Caco-2 (cell line): ENCODE results near the gene PCDHGA2. TPM values are rescaled to one million over a fixed set of nuclear protein-coding genes. Genes with fewer than 3 reads are reported as not detected.

Experiments used
- BruUV-seq: library from RNA; stranded (reverse); fragments of 400-500 nt; replicated peaks from 2 replicates; lab custom pipeline; 2021; lab: Mats Ljungman, UMichigan
- CTCF ChIA-PET: fragments of 300-600 bp; sonication (Branson Sonifier 250); formaldehyde crosslinking; loops from one replicate; lab custom pipeline; 2022; ENCODE audit warnings: antibody characterized with exemption; lab: Charles Lee
- POLR2A ChIA-PET: fragments of 300-600 bp; sonication (Branson Sonifier 250); formaldehyde crosslinking; loops from one replicate; lab custom pipeline; 2022; ENCODE audit warnings: antibody characterized with exemption; lab: Charles Lee
- DNase-seq, 2 experiments: peaks; one replicate each; pipeline versions ENCODE4 v3.0.0 to v3.0.0-alpha.2; 2020 to 2022
- H3K27me3 ChIP-seq: replicated peaks from 2 replicates; pipeline ENCODE4 v1.6.0; 2011; ENCODE audit warnings: low read length; ENCODE audit not compliant: control insufficient read depth, insufficient read depth
- H3K36me3 ChIP-seq: 2 replicates; pipeline ENCODE4 v1.5.1; 2011; ENCODE audit warnings: low read length; ENCODE audit not compliant: control insufficient read depth, insufficient read depth
- H3K4me1 ChIP-seq: fragments of 250-450 bp; sonication (Bioruptor Pico); 2 replicates; pipeline ENCODE4 v1.5.1; 2020; ENCODE audit warnings: mild to moderate bottlenecking
- H3K4me3 ChIP-seq: 2 replicates; pipeline ENCODE4 v1.5.1; 2011; ENCODE audit warnings: low read depth, mild to moderate bottlenecking, control low read depth, low read length
- H3K9me3 ChIP-seq: fragments of 250-450 bp; sonication (Bioruptor Pico); 2 replicates; pipeline ENCODE4 v1.5.1; 2020; ENCODE audit warnings: mild to moderate bottlenecking, moderate library complexity
- H3K27ac Mint-ChIP-seq: one replicate; pipeline ENCODE4 v1.8.0; 2022; ENCODE audit warnings: mixed read lengths; ENCODE audit not compliant: unreplicated experiment
- H3K27me3 Mint-ChIP-seq: one replicate; pipeline ENCODE4 v1.8.0; 2022; ENCODE audit warnings: mixed read lengths; ENCODE audit not compliant: insufficient read depth, unreplicated experiment
- H3K36me3 Mint-ChIP-seq: one replicate; pipeline ENCODE4 v1.8.0; 2022; ENCODE audit warnings: mild to moderate bottlenecking, mixed read lengths; ENCODE audit not compliant: insufficient read depth, unreplicated experiment
- H3K4me1 Mint-ChIP-seq: one replicate; pipeline ENCODE4 v1.8.0; 2022; ENCODE audit warnings: low read depth, mixed read lengths; ENCODE audit not compliant: unreplicated experiment
- H3K4me3 Mint-ChIP-seq: one replicate; pipeline ENCODE4 v1.8.0; 2022; ENCODE audit warnings: mild to moderate bottlenecking, moderate library complexity, mixed read lengths; ENCODE audit not compliant: unreplicated experiment
- H3K9me3 Mint-ChIP-seq: one replicate; pipeline ENCODE4 v1.8.0; 2022; ENCODE audit warnings: mixed read lengths; ENCODE audit not compliant: unreplicated experiment
- CTCF ChIP-seq, 2 experiments: fragments of 200-600 bp in 1 of 2; IDR thresholded peaks; 1 replicate in 1 of 2; 2 replicates in 1 of 2; pipeline versions ENCODE4 v1.5.1 to v1.8.0; 2011 to 2022; ENCODE audit warnings: antibody characterized with exemption in 1 of 2, control low read depth in 1 of 2, inconsistent platforms in 1 of 2, low read depth in 1 of 2, low read length in 1 of 2, mild to moderate bottlenecking in 1 of 2, moderate library complexity in 1 of 2; ENCODE audit not compliant: insufficient read depth in 1 of 2, severe bottlenecking in 1 of 2, unreplicated experiment in 1 of 2
- intact Hi-C: fragments of 100-400 bp; cut with micrococcal nuclease; formaldehyde crosslinking; loops from one replicate; pipeline ENCODE4 v1.10.0; 2022; ENCODE audit not compliant: unreplicated experiment
- total RNA-seq: library from RNA; stranded (reverse); gene quantifications from 2 replicates; pipeline ENCODE4 v1.2.3, GENCODE V29; 2022

The PCDHGA2 gene
- total RNA-seq, 1 experiment from 2014 or later: 0.20 TPM

DNA sequence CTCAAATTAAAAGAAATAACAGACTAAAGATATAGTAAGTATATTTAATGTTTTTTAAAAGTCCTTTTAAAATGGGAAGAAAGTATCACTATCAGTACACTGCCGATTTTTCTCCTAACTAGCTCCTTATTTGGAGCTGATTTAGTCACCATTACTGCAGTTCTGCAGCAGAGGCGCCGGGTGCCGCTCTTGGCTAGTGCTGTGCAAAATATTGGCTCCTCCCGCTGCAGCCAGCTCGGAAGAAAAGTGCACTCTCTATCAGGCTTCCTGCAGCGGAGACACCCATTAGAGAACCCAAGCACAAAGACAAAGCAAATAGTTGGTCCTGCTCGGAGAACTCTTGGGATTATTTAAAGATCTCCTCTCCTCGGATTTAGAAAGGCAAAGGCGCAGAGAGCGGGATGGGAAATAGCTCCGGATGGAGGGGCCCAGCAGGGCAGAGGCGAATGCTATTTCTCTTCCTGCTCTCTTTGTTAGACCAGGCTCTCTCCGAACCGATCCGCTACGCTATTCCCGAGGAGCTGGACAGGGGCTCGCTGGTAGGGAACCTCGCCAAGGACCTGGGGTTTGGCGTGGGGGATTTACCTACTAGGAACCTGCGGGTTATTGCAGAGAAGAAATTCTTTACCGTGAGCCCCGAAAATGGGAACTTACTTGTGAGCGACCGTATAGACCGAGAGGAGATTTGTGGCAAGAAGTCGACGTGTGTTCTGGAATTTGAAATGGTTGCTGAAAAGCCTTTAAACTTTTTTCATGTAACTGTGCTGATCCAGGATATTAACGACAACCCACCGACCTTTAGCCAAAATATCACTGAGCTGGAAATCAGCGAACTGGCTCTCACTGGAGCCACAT is 31.7 kb downstream of the PCDHGA2 start, which contains the start of gene PCDHGB3:
Gene PCDHGB3, plus strand, starts transcription at position 249 of the 855 bp plus-strand sequence. Its CDS starts 153 bp downstream, at position 402.
- no peak for TF ChIP-seq CTCF (IDR thresholded peaks at IDR 0.05; ENCODE audit: insufficient read depth in 1 of 2, low read depth in 1 of 2, low read length in 1 of 2, severe bottlenecking in 1 of 2, unreplicated experiment in 1 of 2)
- Mint-ChIP-seq H3K9me3 (peaks cover 7% of the 10 kb centered on the region), H3K4me1 (no peaks in the 10 kb centered on the region), H3K27ac (no peak within 1 kb of the TSS), H3K4me3 (no peak within 1 kb of the TSS), H3K27me3 (no peaks in the 10 kb centered on the region), H3K36me3 (no peaks in the 10 kb centered on the region)
- Histone ChIP-seq H3K4me1 (no peaks in the 10 kb centered on the region), H3K36me3 (no peaks in the 10 kb centered on the region), H3K4me3 (no peak within 1 kb of the TSS), H3K27me3 (no peaks in the 10 kb centered on the region), H3K9me3 (no peaks in the 10 kb centered on the region; the same call in 1 of the 2 replicates)
- DNase-seq: peak in 1 of 2 experiments; percentile 19
- intact Hi-C loops: no loop called here
- ChIA-PET POLR2A (no interaction called here), CTCF (interaction anchor here (0.9 to 1.8 kb wide), 7 partner anchors 27 to 194 kb away, joined by 3 to 8 read pairs (median 5); partner anchors contain the start of genes PCDHB14, PCDHGB5 and TAF7)
- BruUV-seq: no TSS peak

DNA sequence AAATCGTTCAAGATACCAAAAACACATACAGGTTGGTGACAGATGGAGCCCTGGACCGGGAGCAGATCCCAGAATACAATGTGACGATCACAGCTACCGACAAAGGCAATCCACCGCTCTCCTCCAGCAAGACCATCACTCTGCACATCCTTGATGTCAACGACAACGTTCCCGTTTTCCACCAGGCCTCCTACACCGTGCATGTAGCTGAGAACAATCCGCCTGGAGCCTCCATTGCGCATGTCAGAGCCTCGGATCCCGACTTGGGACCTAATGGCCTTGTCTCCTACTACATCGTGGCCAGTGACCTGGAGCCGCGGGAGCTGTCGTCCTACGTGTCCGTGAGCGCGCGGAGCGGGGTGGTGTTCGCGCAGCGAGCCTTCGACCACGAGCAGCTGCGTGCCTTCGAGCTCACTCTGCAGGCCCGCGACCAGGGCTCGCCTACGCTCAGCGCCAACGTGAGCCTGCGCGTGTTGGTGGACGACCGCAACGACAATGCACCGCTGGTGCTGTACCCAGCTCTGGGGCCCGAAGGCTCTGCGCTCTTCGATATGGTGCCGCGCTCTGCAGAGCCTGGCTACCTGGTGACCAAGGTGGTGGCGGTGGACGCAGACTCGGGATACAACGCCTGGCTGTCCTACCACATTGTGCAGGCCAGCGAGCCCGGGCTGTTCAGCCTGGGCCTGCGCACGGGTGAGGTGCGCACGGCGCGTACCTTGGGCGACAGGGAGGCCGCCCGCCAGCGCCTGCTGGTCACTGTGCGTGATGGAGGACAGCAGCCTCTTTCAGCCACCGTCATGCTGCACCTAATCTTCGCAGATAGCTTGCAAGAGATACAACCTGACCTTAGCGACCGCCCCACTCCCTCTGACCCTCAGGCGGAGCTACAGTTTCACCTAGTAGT is 33.3 kb downstream of the PCDHGA2 start:
- no peaks in the 10 kb centered on the region for H3K4me1 ChIP-seq
- no peak overlapping the region for H3K4me3 Mint-ChIP-seq
- ChIA-PET POLR2A (no interaction called here), CTCF (interaction anchor here (0.8 kb wide), 1 partner anchor 192 kb away, joined by 3 read pairs; no protein-coding TSS in a partner anchor)
- no peak overlapping the region for H3K4me3 ChIP-seq
- H3K27me3 ChIP-seq: no peaks in the 10 kb centered on the region
- no peak overlapping the region for H3K27ac Mint-ChIP-seq
- H3K27me3 Mint-ChIP-seq: no peaks in the 10 kb centered on the region
- BruUV-seq: no TSS peak
- no peaks in the 10 kb centered on the region for H3K4me1 Mint-ChIP-seq
- intact Hi-C loops: no loop called here
- H3K9me3 ChIP-seq: no peaks in the 10 kb centered on the region; the same call in 1 of the 2 replicates
- no peaks in the 10 kb centered on the region for H3K36me3 ChIP-seq
- TF ChIP-seq CTCF (IDR thresholded peaks at IDR 0.05; ENCODE audit: insufficient read depth in 1 of 2, low read depth in 1 of 2, low read length in 1 of 2, severe bottlenecking in 1 of 2, unreplicated experiment in 1 of 2): no peak
- H3K36me3 Mint-ChIP-seq: no peaks in the 10 kb centered on the region
- no peak for DNase-seq
- H3K9me3 Mint-ChIP-seq: no peaks in the 10 kb centered on the region
